Measurements from ENCODE around the gene PRSS38. TPM values are rescaled to one million over a fixed set of nuclear protein-coding genes. Genes with fewer than 3 reads are reported as not detected.

Gene PRSS38
- total RNA-seq, 1 experiment from 2014 or later: not detected

- no peak for DNase-seq (ENCODE audit: low read depth, low spot score)
- in situ Hi-C loops (cut with HindIII; ENCODE audit: low pct_unique_long_range_greater_than_20kb, low sequenced_read_pairs): no loop called here
These were observed 39.1 kb upstream of the PRSS38 start for GRCh38 chr1:227776331-227776771.

GRCh38 chr1:227777156-227777555 lies 38.3 kb upstream of the PRSS38 start:
- no peak for DNase-seq (ENCODE audit: low read depth, low spot score)
- in situ Hi-C loops (cut with HindIII; ENCODE audit: low pct_unique_long_range_greater_than_20kb, low sequenced_read_pairs): no loop called here

- in situ Hi-C loops (cut with HindIII; ENCODE audit: low pct_unique_long_range_greater_than_20kb, low sequenced_read_pairs): no loop called here
- DNase-seq (ENCODE audit: low read depth, low spot score): no peak
These were observed 37.8 kb upstream of the PRSS38 start for GRCh38 chr1:227777646-227778045.

- DNase-seq (ENCODE audit: low read depth, low spot score): no peak
- in situ Hi-C loops (cut with HindIII; ENCODE audit: low pct_unique_long_range_greater_than_20kb, low sequenced_read_pairs): no loop called here
These were observed 37.0 kb upstream of the PRSS38 start for GRCh38 chr1:227778401-227778947.

GRCh38 chr1:227779021-227779441 lies 36.4 kb upstream of the PRSS38 start:
- no peak for DNase-seq (ENCODE audit: low read depth, low spot score)
- in situ Hi-C loops (cut with HindIII; ENCODE audit: low pct_unique_long_range_greater_than_20kb, low sequenced_read_pairs): no loop called here

- DNase-seq (ENCODE audit: low read depth, low spot score): no peak
- in situ Hi-C loops (cut with HindIII; ENCODE audit: low pct_unique_long_range_greater_than_20kb, low sequenced_read_pairs): no loop called here
These were observed 35.8 kb upstream of the PRSS38 start for GRCh38 chr1:227779685-227780084.

- DNase-seq (ENCODE audit: low read depth, low spot score): no peak
- in situ Hi-C loops (cut with HindIII; ENCODE audit: low pct_unique_long_range_greater_than_20kb, low sequenced_read_pairs): no loop called here
These were observed 35.1 kb upstream of the PRSS38 start for GRCh38 chr1:227780101-227781044.

- in situ Hi-C loops (cut with HindIII; ENCODE audit: low pct_unique_long_range_greater_than_20kb, low sequenced_read_pairs): no loop called here
- no peak for DNase-seq (ENCODE audit: low read depth, low spot score)
These were observed 34.1 kb upstream of the PRSS38 start for GRCh38 chr1:227781314-227781930.

GRCh38 chr1:227782226-227782625 lies 33.2 kb upstream of the PRSS38 start:
- in situ Hi-C loops (cut with HindIII; ENCODE audit: low pct_unique_long_range_greater_than_20kb, low sequenced_read_pairs): no loop called here
- no peak for DNase-seq (ENCODE audit: low read depth, low spot score)

GRCh38 chr1:227785094-227785804 lies 30.2 kb upstream of the PRSS38 start:
- no peak for DNase-seq (ENCODE audit: low read depth, low spot score)
- in situ Hi-C loops (cut with HindIII; ENCODE audit: low pct_unique_long_range_greater_than_20kb, low sequenced_read_pairs): no loop called here

- in situ Hi-C loops (cut with HindIII; ENCODE audit: low pct_unique_long_range_greater_than_20kb, low sequenced_read_pairs): no loop called here
- DNase-seq (ENCODE audit: low read depth, low spot score): no peak
These were observed 29.4 kb upstream of the PRSS38 start for GRCh38 chr1:227785805-227786671.

- in situ Hi-C loops (cut with HindIII; ENCODE audit: low pct_unique_long_range_greater_than_20kb, low sequenced_read_pairs): no loop called here
These were observed 28.6 kb upstream of the PRSS38 start for GRCh38 chr1:227786673-227787512.

GRCh38 chr1:227787513-227788270 lies 27.8 kb upstream of the PRSS38 start:
- in situ Hi-C loops (cut with HindIII; ENCODE audit: low pct_unique_long_range_greater_than_20kb, low sequenced_read_pairs): no loop called here
- peak; percentile 90 for DNase-seq (ENCODE audit: low read depth, low spot score)

More at GRCh38 chr1:227786673-227787512, 28.6 kb upstream of the PRSS38 start:
- no peak for DNase-seq (ENCODE audit: low read depth, low spot score)

- in situ Hi-C loops (cut with HindIII; ENCODE audit: low pct_unique_long_range_greater_than_20kb, low sequenced_read_pairs): no loop called here
- DNase-seq (ENCODE audit: low read depth, low spot score): peak; percentile 60
These were observed 27.0 kb upstream of the PRSS38 start for GRCh38 chr1:227788271-227789083.
